Measurements from ENCODE around the gene ARL6IP5.

DNA sequence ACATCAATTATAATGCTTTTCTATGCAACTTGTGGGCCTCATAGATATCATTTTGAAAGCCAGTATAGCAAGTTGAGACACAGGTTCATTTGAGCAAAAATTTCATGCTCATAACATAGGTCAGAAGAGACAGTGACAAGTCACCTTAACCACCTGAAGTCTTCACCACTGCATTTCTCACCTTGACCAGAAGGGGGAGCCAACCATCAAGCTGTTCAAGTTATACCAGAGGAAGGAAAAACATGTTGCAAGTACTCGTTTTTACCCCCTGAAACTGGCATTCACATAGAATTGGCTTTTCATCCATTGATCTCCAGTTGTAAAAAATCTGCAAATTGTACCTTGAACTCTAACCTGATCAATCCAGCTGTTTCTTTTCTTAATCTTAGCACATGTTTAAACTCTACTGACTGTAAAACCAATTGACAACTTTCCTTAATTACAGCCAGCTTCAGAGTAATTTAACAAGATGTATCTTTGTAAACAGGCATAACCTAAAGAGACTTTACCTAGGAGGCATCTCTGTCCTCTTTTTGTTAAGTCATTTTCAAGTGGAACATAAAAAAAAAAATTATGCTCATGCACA lies 36.2 kb downstream of the ARL6IP5 start:
- TF ChIP-seq POLR2A (IDR thresholded peaks at IDR 0.05; ENCODE audit: low read depth, low read length) (no peak), POLR2AphosphoS5 (IDR thresholded peaks at IDR 0.05; ENCODE audit: low read depth, low read length) (no peak), TAF1 (IDR thresholded peaks at IDR 0.05; ENCODE audit: low read depth, low read length) (no peak), SPI1 (IDR thresholded peaks at IDR 0.05; ENCODE audit: low read depth, low read length) (no peak)

Measured in GM12891 (cell line).